Kidney tubule cell (primary cell): ENCODE data around the gene LBH.

ENCODE experiments used
- DNase-seq: peaks from one replicate; pipeline ENCODE4 v3.0.0-alpha.2; 2018; ENCODE audit warnings: low spot score

Gene LBH

GRCh38 chr2:30306522-30306921 is 75.2 kb downstream of the LBH start:
- DNase-seq, result no peak

- DNase-seq, result no peak
These were observed 76.9 kb downstream of the LBH start for GRCh38 chr2:30308280-30308679.
